CD8-positive, alpha-beta memory T cell (primary cell): ENCODE results near the gene ZNF296. TPM values are rescaled to one million over a fixed set of nuclear protein-coding genes. Genes with fewer than 3 reads are reported as not detected.

Source experiments
- CTCF ChIA-PET: fragments of 350-600 bp; sonication (Branson Sonifier 250); formaldehyde crosslinking; loops from one replicate; lab custom pipeline; 2021; ENCODE audit warnings: antibody characterized with exemption; lab: Charles Lee
- POLR2A ChIA-PET: fragments of 350-600 bp; sonication (Branson Sonifier 250); formaldehyde crosslinking; loops from one replicate; lab custom pipeline; 2021; ENCODE audit warnings: antibody characterized with exemption; lab: Charles Lee
- DNase-seq, 5 donors: peaks; one replicate each; pipeline versions ENCODE4 v3.0.0 to v3.0.0-alpha.2; 2020 to 2022; ENCODE audit warnings: mixed read lengths in 1 of 5
- H3K27ac ChIP-seq: one replicate; pipeline ENCODE4 v1.7.0; 2013; ENCODE audit warnings: low read depth, mild to moderate bottlenecking, low read length, moderate library complexity
- H3K27me3 ChIP-seq: 2 replicates; pipeline ENCODE4 v1.7.0; 2013; ENCODE audit warnings: low read length, mild to moderate bottlenecking; ENCODE audit not compliant: insufficient read depth, poor library complexity, severe bottlenecking
- H3K36me3 ChIP-seq: 2 replicates; pipeline ENCODE4 v1.7.0; 2013; ENCODE audit warnings: mild to moderate bottlenecking, low read length, moderate library complexity; ENCODE audit not compliant: insufficient read depth
- H3K4me1 ChIP-seq: 2 replicates; pipeline ENCODE4 v1.7.0; 2013; ENCODE audit warnings: mild to moderate bottlenecking, low read length, moderate library complexity; ENCODE audit not compliant: insufficient read depth
- H3K4me3 ChIP-seq: 2 replicates; pipeline ENCODE4 v1.7.0; 2013; ENCODE audit warnings: mild to moderate bottlenecking, low read length
- H3K9me3 ChIP-seq: 2 replicates; pipeline ENCODE4 v1.7.0; 2013; ENCODE audit warnings: mild to moderate bottlenecking, low read length
- H3K27ac Mint-ChIP-seq, 8 donors: one replicate each; pipeline ENCODE4 v1.8.0; 2020 to 2021; ENCODE audit warnings: mixed read lengths in 8 of 8, mild to moderate bottlenecking in 6 of 8, inconsistent platforms in 3 of 8, moderate library complexity in 3 of 8
- H3K27me3 Mint-ChIP-seq, 2 donors: one replicate each; pipeline ENCODE4 v1.8.0; 2020 to 2021; ENCODE audit warnings: mixed read lengths in 2 of 2, mild to moderate bottlenecking in 1 of 2, moderate library complexity in 1 of 2
- H3K36me3 Mint-ChIP-seq, 3 donors: one replicate each; pipeline ENCODE4 v1.8.0; 2020 to 2021; ENCODE audit warnings: mixed read lengths in 3 of 3, inconsistent platforms in 1 of 3, mild to moderate bottlenecking in 1 of 3
- H3K4me1 Mint-ChIP-seq, 3 donors: one replicate each; pipeline ENCODE4 v1.8.0; 2020 to 2021; ENCODE audit warnings: mixed read lengths in 3 of 3, inconsistent platforms in 1 of 3, mild to moderate bottlenecking in 1 of 3
- H3K4me3 Mint-ChIP-seq, 7 donors: one replicate each; pipeline ENCODE4 v1.8.0; 2020 to 2021; ENCODE audit warnings: mixed read lengths in 7 of 7, mild to moderate bottlenecking in 6 of 7, moderate library complexity in 4 of 7, inconsistent platforms in 2 of 7
- H3K9me3 Mint-ChIP-seq, 5 donors: one replicate each; pipeline ENCODE4 v1.8.0; 2020 to 2022; ENCODE audit warnings: mixed read lengths in 5 of 5, mild to moderate bottlenecking in 3 of 5, moderate library complexity in 2 of 5, inconsistent platforms in 1 of 5
- polyA plus RNA-seq: library from polyadenylated mRNA; unstranded; fragments of 300-500 nt; fragmentation: Illumina TruSeq; gene quantifications from one replicate; pipeline ENCODE4 v1.2.3, GENCODE V29; 2021
- total RNA-seq, 2 experiments: library from RNA; stranded (reverse); gene quantifications; one replicate each; pipeline ENCODE4 v1.2.3, GENCODE V29; 2021

The ZNF296 gene
- total and polyA plus RNA-seq, 3 experiments from 2014 or later = 6.7 to 8.5 (median 7.9) TPM

DNA sequence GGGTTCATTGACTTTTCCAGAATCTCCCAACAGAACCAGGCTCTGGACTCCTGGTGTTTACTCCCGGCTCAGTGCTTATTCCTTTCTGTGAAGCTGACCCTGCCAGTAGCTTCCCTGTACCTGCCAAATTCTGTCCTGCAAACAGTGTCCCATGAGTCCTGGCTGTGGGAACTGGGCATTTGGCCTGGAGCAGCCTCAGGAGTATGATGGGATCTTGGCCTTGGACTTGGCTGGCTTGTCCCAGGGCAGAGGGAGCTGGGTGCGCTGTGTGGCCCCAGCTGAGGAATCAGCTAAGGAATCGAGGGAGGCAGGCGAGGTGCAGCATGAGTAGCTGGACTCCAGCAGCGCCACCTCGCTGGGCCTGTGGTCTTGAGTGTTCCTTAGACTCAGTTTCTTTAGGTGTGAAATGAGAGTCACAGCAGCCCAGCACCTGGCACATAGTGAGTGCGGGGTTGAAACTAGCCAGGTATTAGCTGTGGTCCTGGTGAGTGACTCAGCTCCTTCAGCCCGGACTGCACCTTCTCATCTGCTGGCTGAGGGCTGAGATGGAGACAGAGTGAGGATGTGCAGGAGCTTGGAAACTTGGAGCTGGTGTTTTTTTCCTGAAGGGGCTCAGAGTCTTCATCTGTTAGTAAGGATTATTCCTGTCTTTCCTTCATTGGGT lies 27.1 kb downstream of the ZNF296 start:
- ChIA-PET CTCF (no interaction called here), POLR2A (no interaction called here)
- no peaks in the 10 kb centered on the region for H3K27me3 ChIP-seq
- H3K4me3 ChIP-seq = no peak overlapping the region
- H3K4me1 Mint-ChIP-seq = peaks cover 30 to 49% (median 41%) of the 10 kb centered on the region in 3 donors
- peaks cover 0 to 1% of the 10 kb centered on the region in 2 donors for H3K27me3 Mint-ChIP-seq
- DNase-seq = no peak
- peaks cover 18% of the 10 kb centered on the region for H3K4me1 ChIP-seq
- H3K9me3 ChIP-seq = no peaks in the 10 kb centered on the region
- H3K4me3 Mint-ChIP-seq = no peak overlapping the region
- H3K27ac ChIP-seq = no peak overlapping the region
- peaks cover 0 to 2% (median 0%) of the 10 kb centered on the region in 5 donors for H3K9me3 Mint-ChIP-seq
- H3K36me3 Mint-ChIP-seq = peaks cover 0 to 73% (median 4%) of the 10 kb centered on the region in 3 donors
- H3K27ac Mint-ChIP-seq = peak overlapping the region in 5 of 8 donors; percentile 30 to 79 (median 65)
- H3K36me3 ChIP-seq = peaks cover 33% of the 10 kb centered on the region

DNA sequence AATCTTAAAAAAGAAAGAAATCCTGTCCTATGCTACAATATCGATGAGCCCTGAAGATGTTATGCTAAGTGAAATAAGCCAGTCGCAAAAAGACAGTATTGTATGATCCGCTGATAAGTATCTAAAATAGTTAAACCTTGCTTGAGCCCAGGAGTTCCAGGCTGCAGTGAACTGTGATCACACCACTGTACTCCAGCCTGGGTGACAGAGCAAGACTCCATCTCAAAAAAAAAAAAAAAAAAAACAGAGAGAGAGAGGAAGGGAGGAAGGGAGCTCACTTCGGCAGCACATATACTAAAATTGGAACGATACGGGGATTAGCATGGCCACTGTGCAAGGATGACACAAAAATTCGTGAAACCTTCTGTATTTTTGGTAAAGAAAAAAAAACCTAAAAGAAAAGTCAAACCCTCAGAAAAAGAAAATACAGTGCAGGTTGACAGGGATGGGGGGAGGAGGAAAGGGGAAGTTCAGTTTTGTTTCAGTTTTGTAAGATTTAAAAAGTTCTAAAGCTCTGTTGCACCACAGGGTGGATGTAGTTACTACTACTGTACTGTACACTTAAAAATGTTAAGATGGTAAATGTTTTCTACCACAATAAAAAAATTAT lies 29.0 kb downstream of the ZNF296 start:
- peaks cover 0 to 73% (median 4%) of the 10 kb centered on the region in 3 donors for H3K36me3 Mint-ChIP-seq
- DNase-seq = no peak
- H3K27me3 ChIP-seq = no peaks in the 10 kb centered on the region
- H3K36me3 ChIP-seq = peaks cover 25% of the 10 kb centered on the region
- H3K27me3 Mint-ChIP-seq = peaks cover 0 to 1% of the 10 kb centered on the region in 2 donors
- H3K9me3 Mint-ChIP-seq = peaks cover 0 to 2% (median 0%) of the 10 kb centered on the region in 5 donors
- peak overlapping the region in 1 of 7 donors; percentile 14 for H3K4me3 Mint-ChIP-seq
- H3K27ac ChIP-seq = no peak overlapping the region
- H3K4me1 ChIP-seq = peaks cover 18% of the 10 kb centered on the region
- peaks cover 33 to 55% (median 41%) of the 10 kb centered on the region in 3 donors for H3K4me1 Mint-ChIP-seq
- peak overlapping the region in 4 of 8 donors; percentile 45 to 88 (median 76) for H3K27ac Mint-ChIP-seq
- CTCF ChIA-PET = no interaction called here
- no peaks in the 10 kb centered on the region for H3K9me3 ChIP-seq
- no peak overlapping the region for H3K4me3 ChIP-seq
- POLR2A ChIA-PET = no interaction called here

DNA sequence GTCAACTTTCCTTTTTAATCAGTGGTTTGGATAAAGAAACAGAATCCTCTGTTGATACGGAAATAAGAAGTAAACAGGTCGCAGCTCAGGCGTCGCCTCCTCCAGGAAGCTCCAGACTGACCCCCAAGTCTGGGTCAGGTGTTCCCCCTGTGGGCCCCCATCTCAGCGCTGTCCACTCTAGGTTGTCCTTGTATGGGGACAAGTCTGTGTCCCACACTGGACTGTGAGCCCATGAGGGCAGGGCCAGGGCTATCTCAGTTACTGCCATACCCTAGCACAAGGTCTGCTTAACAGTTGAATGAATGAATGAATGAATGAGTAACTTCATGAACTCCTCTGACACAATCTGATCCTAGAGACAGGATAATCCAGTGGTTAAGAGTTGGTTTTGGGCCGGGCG lies 29.9 kb downstream of the ZNF296 start:
- Histone ChIP-seq H3K4me3 (no peak overlapping the region), H3K36me3 (peaks cover 29% of the 10 kb centered on the region), H3K27me3 (no peaks in the 10 kb centered on the region), H3K9me3 (no peaks in the 10 kb centered on the region), H3K27ac (no peak overlapping the region), H3K4me1 (peaks cover 23% of the 10 kb centered on the region)
- H3K9me3 Mint-ChIP-seq = no peaks in the 10 kb centered on the region
- CTCF ChIA-PET = no interaction called here
- DNase-seq = no peak
- H3K4me3 Mint-ChIP-seq = peak overlapping the region in 1 of 7 donors; percentile 15
- peaks cover 0 to 73% (median 9%) of the 10 kb centered on the region in 3 donors for H3K36me3 Mint-ChIP-seq
- POLR2A ChIA-PET = no interaction called here
- H3K4me1 Mint-ChIP-seq = peaks cover 39 to 64% (median 49%) of the 10 kb centered on the region in 3 donors
- H3K27me3 Mint-ChIP-seq = peaks cover 0 to 1% of the 10 kb centered on the region in 2 donors
- peak overlapping the region in 3 of 8 donors; percentile 21 to 66 (median 23) for H3K27ac Mint-ChIP-seq

DNA sequence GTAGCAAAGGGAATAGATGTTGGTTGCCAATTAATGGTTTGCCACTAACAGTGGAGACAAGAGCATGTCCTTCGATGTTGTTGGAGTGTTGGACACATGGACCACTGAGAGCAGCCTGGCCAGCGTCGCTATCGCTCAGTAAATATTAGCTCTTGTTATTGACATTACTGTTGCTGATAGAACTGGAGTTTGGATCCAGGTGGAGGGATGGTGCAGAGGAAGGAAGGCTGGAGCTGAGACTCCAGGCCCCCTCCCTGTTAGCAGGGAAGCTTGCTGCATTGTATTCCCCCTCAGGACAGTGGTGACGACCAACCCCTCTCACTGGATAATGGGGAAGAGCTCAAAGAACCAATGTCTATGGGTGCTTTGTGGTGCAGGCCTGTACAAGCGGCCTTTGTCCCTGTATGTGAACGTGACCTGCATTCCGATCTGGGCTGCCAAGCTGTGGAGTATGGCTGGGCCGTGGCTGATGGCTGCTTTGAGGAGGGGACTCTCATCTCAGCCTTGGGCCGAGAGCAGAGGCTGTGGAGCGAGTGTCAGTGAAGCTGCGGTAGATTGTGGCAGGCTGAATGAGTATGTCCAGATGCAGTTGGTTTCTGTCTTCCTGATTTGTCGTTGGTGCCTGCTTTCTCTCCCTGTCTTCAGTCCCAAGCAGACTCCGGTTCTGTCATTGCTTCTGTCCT lies 30.5 kb downstream of the ZNF296 start:
- Mint-ChIP-seq H3K9me3 (no peaks in the 10 kb centered on the region), H3K4me3 (peak overlapping the region in 2 of 7 donors; percentile 15 to 24), H3K27ac (peak overlapping the region in 4 of 8 donors; percentile 21 to 66 (median 32)), H3K4me1 (peaks cover 40 to 65% (median 53%) of the 10 kb centered on the region in 3 donors), H3K36me3 (peaks cover 0 to 74% (median 11%) of the 10 kb centered on the region in 3 donors), H3K27me3 (peaks cover 0 to 1% of the 10 kb centered on the region in 2 donors)
- H3K27ac ChIP-seq = no peak overlapping the region
- POLR2A ChIA-PET = no interaction called here
- no peaks in the 10 kb centered on the region for H3K27me3 ChIP-seq
- DNase-seq = no peak
- peaks cover 27% of the 10 kb centered on the region for H3K4me1 ChIP-seq
- no peak overlapping the region for H3K4me3 ChIP-seq
- peaks cover 31% of the 10 kb centered on the region for H3K36me3 ChIP-seq
- CTCF ChIA-PET = no interaction called here
- H3K9me3 ChIP-seq = no peaks in the 10 kb centered on the region

DNA sequence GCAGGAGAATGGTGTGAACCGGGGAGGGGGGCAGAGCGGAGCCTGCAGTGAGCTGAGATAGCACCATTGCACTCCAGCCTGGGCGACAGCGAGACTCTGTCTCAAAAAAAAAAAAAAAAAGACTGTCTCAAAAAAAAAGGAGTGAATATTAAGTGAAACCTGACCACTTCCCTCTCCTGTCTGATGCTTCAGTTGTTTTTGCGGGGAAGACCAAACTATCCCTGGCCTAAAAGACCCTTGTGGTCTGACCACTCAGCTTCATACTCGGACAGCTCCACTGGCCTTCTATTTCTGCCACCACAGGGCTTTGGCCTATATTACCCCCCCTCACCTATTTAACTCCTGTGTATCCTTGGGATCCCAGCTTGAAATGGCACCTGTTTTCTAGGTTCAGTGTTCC lies 35.2 kb downstream of the ZNF296 start:
- peak overlapping the region; percentile 24 to 90 (median 69) for H3K27ac Mint-ChIP-seq
- H3K4me3 ChIP-seq = no peak overlapping the region
- peaks cover 0 to 3% of the 10 kb centered on the region in 2 donors for H3K27me3 Mint-ChIP-seq
- POLR2A ChIA-PET = no interaction called here
- peak overlapping the region; percentile 15 to 82 (median 60) for H3K4me3 Mint-ChIP-seq
- no peaks in the 10 kb centered on the region for H3K9me3 Mint-ChIP-seq
- no peaks in the 10 kb centered on the region for H3K27me3 ChIP-seq
- H3K36me3 Mint-ChIP-seq = peaks cover 0 to 70% (median 14%) of the 10 kb centered on the region in 3 donors
- no peak for DNase-seq
- H3K36me3 ChIP-seq = peaks cover 38% of the 10 kb centered on the region
- H3K9me3 ChIP-seq = no peaks in the 10 kb centered on the region
- H3K27ac ChIP-seq = no peak overlapping the region
- H3K4me1 ChIP-seq = peaks cover 30% of the 10 kb centered on the region
- CTCF ChIA-PET = no interaction called here
- H3K4me1 Mint-ChIP-seq = peaks cover 40 to 59% (median 46%) of the 10 kb centered on the region in 3 donors

DNA sequence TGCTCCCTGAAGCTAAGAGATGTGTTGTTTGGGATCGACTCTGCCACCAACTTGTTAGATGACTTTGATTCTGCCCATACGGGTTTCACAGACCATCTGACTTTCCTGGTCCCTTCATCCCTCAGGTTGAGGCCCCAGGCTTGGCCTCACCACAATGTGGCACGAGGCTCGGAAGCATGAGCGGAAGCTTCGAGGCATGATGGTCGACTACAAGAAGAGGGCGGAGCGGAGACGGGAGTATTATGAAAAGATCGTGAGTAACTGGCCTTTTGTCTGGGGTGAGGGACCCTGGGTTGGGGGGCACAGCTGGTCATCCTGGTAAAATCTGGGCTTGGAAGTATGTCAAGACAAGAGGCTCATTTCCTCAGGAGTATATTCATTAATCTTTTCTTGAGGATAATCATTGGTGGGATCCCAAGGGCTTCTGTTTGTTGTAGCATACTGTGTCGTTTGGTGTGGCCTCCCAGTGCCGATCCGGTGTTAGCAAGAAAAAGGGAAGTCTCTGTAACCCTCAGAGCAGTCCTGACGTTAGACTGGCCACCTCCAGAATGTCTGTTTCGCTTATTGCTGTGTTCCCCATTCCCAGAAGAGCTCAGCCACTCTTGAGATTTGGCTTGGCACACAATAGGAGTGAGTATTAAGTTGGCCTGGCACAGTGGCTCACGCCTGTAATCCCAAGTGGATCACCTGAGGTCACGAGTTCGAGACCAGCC lies 36.1 kb downstream of the ZNF296 start:
- peak overlapping the region in 6 of 8 donors; percentile 79 to 98 (median 95) for H3K27ac Mint-ChIP-seq
- CTCF ChIA-PET = interaction anchor here (1.0 to 2.3 kb wide), 6 partner anchors 19 to 143 kb away, joined by 3 to 13 read pairs (median 3); partner anchors contain the start of gene PPP1R37
- H3K36me3 Mint-ChIP-seq = peaks cover 0 to 70% (median 14%) of the 10 kb centered on the region in 3 donors

More for the DNA sequence above, 36.1 kb downstream of the ZNF296 start:
- no peak for DNase-seq
- Mint-ChIP-seq H3K9me3 (no peaks in the 10 kb centered on the region), H3K27me3 (peaks cover 0 to 2% of the 10 kb centered on the region in 2 donors), H3K4me1 (peaks cover 34 to 50% (median 37%) of the 10 kb centered on the region in 3 donors), H3K4me3 (peak overlapping the region; percentile 86 to 100 (median 94))
- peaks cover 24% of the 10 kb centered on the region for H3K4me1 ChIP-seq
- H3K27me3 ChIP-seq = no peaks in the 10 kb centered on the region
- POLR2A ChIA-PET = interaction anchor here (0.6 to 1.9 kb wide), 4 partner anchors 29 to 45 kb away, joined by 3 to 13 read pairs (median 4); partner anchors contain the start of genes GEMIN7 and RELB
- peaks cover 29% of the 10 kb centered on the region for H3K36me3 ChIP-seq
- no peaks in the 10 kb centered on the region for H3K9me3 ChIP-seq
- peak overlapping the region; percentile 95 for H3K4me3 ChIP-seq
- H3K27ac ChIP-seq = no peak overlapping the region
